Myocyte (in vitro differentiated cells): ENCODE data around the gene ITGB8. TPM values are rescaled to one million over a fixed set of nuclear protein-coding genes. Genes with fewer than 3 reads are reported as not detected.
A peak's percentile ranks its signal among the peaks of the same experiment; 100 is the strongest.

Experiments
- DNase-seq: peaks from one replicate; pipeline ENCODE4 v3.0.0-alpha.2; 2012; ENCODE audit warnings: low read depth
- total RNA-seq: library from RNA; depleted of rRNA; stranded (reverse); fragments of >200 nt; gene quantifications from 2 replicates; pipeline ENCODE4 v1.2.3, GENCODE V29; 2014

ITGB8 gene
- total RNA-seq, 1 donor from 2014 or later: 19.7 TPM

DNA sequence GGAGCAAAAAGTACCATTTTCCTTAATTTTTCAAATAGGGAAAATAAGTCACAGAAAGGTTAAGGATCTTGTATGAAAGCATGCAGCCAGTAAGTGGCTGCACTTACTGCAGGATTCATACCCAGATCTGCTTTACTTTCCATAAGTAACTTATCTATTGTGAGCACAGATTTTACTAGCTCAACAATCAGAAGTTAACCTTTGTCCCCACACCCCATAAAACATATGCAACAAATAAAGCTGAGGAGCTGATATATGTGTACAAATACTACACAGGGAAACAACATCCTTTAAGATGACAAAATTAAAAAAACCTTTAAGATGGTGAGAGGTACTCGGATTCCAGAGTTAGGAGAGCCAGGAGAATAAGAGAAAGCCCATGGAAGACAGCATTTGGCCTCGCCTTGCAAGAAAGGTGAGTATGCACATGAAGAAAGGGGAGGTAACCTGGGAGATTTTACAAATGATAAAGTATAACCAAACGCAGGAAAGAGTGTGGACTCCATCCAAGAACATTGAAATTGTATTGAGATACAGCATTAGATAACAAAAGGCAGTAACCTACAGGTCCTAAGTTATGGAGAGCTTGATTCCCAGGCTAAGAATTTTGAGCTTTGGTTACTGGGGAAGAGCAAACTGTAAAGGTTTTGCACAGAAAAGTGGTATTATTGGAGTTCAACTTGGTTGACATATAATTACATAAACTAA lies 87.1 kb downstream of the ITGB8 start:
- no peak for DNase-seq

GRCh38 chr7:20424500-20424899 lies 93.8 kb downstream of the ITGB8 start:
- DNase-seq: no peak

GRCh38 chr7:20430664-20431063 lies 100.0 kb downstream of the ITGB8 start:
- no peak for DNase-seq

DNA sequence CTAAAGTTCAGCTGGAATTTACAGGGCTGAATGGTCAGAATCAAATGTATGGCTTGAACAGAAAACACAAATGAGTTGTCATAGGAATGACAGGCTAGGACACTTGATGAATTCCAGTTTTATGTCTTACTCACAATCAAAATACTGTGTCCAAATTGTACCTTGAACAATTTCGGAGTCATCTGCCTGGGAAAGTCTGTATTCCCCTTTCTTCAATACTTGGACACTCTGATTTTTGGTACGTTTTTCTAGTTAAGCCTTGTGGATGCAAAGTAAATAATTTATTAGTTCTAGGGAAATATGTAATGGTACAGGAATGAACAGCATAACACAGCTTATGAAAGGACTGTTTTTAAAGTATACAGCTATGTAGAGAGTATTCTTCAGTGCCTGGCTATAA lies 100.4 kb downstream of the ITGB8 start:
- DNase-seq: no peak

- DNase-seq: no peak
Observed at GRCh38 chr7:20432071-20432470, 101.4 kb downstream of the ITGB8 start.

- DNase-seq: no peak
Observed at GRCh38 chr7:20435305-20435704, 104.6 kb downstream of the ITGB8 start.

- no peak for DNase-seq
Observed at GRCh38 chr7:20438248-20438647, 107.5 kb downstream of the ITGB8 start.

DNA sequence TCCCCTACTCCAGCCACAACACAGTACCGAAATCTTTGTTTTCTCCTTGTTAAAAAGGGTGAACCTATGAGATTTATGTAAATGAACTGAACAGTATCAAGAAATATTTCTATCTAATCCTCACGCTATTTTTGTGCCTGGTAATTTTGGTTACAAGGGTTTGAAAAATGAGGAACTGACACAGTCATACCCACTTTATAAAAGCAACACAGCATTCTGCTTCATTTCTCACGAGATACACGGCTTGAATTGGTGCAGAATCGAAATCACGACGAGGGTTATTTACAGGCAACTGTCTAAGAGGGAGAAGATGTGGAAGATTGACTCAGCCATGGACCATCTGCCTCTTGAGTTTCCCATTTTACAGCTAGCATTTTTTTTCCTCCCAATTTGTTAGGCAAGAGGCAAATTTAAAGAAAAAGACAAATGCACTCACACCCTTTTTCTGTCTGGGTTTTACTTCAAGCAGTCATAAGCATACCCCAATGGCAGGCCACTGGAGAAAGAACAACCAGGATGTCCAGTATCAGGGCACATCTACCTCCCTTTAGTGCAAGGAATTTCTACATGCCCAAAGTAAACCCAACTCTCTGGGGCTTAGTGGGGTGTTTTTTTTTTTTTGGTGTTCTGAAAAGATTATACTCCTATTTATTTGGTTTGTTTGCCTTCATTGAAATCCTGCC lies 108.1 kb downstream of the ITGB8 start:
- no peak for DNase-seq

DNA sequence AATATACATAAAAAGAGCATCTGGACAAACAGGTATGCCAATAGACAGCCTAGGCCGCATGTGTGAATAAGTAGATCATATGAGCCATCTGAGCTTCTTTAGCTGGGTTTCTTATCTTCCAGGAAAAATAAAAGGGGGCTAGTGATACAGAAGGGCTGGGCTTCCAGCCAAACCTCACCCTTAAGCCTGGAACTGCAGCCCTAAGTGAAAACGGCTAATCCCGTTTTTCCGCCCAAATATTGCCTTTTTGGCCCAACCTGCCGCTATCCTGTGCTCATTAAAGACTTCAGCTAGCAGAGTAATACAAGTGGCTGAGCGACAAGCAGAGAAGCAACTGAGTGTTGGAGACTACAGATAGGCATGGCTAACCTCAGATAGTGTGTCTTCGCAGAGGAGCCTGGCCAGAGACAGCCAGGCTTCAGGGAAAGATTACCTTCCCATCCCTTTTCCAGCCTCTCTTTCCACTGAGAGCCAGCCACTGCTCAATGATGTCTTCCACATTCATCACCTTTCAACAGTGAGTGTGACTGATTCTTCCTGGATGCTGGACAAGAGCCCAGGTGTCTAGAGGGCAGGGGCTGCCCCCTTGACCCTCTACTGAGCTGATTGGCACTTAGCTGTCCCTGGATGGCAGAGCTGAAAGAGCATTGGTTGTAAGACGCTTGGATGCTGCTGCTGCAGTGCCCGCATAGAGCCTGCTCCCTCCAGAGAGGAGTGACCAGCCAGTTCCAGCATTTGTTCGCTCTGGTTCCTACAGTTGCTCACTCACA lies 108.9 kb downstream of the ITGB8 start:
- DNase-seq: no peak

GRCh38 chr7:20440472-20441105 lies 109.9 kb downstream of the ITGB8 start:
- DNase-seq: peak; percentile 56

GRCh38 chr7:20441346-20441745 lies 110.6 kb downstream of the ITGB8 start:
- DNase-seq: no peak

DNA sequence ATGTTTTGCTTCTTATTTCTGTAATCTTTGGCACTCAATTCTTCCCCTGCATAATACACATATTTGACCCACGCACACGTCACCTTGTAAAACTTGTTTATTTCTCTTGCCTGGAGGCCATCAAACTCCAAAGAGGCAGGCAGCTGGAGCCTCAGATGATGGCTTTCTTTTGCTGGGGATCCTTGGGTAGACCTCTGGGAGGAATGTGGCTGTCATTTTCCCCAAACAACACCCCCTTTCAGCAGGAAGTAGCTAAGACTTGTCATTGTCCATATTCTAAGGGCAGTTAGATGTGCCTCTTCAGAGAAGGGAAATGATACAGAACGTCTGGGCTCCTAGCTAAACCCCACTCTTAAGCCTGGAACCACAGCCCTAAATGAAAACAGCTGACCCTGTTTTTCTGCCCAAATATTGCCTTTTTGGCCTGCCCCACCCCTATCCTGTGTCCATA lies 111.3 kb downstream of the ITGB8 start:
- no peak for DNase-seq

GRCh38 chr7:20442951-20443350 lies 112.3 kb downstream of the ITGB8 start:
- DNase-seq: no peak

DNA sequence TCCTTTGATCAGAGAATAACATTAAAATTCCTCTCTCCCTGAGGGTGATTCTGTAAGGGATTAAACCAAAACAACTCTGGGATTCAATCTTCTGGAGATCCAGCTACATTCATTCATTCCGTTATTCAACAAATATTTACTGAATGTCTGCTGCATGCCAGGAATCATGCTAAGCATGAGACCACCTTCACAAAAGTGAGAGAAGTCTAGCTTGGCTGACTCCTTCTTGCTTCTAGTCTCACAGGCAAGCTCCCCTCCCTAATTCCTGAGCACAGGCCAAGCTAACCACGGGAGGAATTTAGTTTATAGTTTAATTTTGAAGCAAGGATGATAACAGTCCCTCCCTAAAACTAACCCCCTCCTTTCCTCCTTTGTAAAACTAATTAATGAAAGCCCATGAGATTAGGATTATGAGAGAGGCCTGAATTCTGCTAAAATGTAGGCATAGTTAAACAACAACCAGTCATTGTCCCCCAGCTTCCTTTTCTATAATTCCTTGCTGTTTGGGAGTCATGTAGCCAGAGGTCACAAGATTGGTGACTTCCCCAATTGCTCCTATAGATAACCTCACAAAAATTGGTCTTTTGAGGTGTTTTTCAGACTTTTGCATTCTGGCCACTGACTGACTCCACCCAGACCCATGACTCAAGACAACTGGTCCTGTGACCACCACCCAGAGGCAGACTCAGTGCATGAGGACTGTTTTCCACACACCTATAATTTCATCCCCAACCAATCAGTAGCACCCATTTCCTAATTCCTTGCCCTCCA lies 113.5 kb downstream of the ITGB8 start:
- DNase-seq: no peak

DNA sequence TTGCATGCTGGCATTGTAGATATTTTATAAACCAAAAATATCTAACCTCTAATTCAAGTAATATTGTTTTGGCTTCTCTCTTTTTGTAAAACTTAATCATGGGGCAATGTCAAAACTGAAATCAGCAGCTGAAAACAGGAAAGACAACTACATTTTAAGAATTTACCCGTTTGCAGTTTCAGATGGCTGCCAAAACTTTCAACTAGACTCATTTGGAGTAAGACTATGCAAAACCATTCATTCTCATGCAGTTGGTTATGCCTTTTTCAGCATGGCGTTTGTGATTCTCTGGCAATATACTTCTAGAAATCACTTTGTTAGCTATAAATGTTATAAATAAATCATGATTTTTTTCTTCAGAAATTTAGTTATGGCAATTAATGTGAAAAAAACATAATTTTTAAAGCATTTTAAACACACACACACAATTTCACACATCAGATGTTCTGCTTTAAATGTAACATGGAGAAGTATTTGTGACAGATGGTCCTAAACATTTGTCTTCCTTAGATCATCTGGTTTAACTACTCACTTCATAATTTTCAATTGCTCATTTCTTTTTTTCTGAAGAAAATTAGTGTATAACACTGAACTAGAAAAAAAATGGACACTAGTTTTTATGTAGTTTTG lies 116.4 kb downstream of the ITGB8 start:
- no peak for DNase-seq

DNA sequence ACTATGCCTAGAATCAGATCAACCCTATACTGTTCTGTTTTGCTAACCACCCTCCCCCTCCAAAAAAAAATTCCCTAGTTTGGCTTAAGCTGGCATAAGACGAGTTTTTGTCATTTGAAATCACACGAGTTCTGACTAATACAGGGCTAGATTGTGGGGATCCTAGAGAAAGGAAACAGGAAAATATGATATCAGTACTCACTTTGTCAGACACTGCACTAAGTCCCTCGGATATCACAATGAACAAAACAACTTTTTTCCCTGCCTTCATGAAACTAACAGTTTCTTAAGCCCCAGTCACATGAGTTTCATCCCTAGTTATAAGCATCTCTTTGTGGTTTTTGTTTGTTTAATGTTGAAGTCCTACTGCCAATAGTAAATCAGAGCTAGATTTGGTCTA lies 118.5 kb downstream of the ITGB8 start:
- DNase-seq: no peak

GRCh38 chr7:20450536-20450935 lies 119.8 kb downstream of the ITGB8 start:
- no peak for DNase-seq

- DNase-seq: no peak
Observed at GRCh38 chr7:20454202-20454601, 123.5 kb downstream of the ITGB8 start.

DNA sequence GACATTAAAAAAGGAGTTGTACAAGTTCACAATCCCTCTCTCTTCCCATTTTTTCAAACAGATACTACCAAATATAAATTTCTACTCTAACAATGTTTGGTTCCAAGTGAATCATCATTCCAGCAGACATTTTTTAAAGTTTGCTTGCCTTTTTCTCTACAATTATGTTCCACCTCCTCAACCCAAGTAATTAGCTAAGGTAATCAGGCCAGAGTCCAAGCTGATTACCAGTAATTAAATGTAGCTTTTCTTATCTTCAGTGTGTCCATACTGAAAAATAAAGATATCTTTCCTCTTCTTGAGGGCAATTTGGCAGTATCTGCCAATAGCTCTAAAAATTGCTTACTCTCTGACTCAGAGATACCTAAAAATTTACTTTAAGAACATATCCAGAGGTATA lies 126.0 kb downstream of the ITGB8 start:
- no peak for DNase-seq

DNA sequence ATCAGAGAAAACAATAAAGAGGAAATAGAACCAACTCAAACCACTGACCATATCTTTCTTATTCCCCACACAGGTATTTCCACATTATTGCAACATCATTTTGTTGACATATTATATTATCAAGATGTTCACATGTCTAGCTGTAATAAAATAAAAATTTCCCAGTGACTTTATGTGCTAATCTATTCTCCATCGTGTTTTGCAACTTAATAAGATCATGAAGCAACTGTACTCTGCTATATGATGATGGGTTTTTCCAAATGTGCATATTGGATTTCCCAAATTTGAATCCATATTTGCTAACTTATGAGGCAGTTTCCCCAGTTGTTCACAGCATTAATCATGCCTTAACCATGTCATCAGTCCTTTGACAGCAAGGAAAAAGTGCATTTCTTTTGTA lies 127.8 kb downstream of the ITGB8 start:
- DNase-seq: no peak
